ENCODE results near the gene VAV3. TPM values are rescaled to one million over a fixed set of nuclear protein-coding genes. Genes with fewer than 3 reads are reported as not detected.

Gene VAV3
- total and polyA plus RNA-seq, 10 of the 15 experiments (the other 5 are each of a cell fraction or from before 2014, with no cell fraction given): 0.84 to 5.5 (median 3.4) TPM

GRCh38 chr1:107683191-107683657 lies 281.8 kb downstream of the VAV3 start (continued):
- TF ChIP-seq PRDM15 (CRISPR knock-in tag; IDR thresholded peaks at IDR 0.05) (no peak), IRF5 (IDR thresholded peaks at IDR 0.05; ENCODE audit: borderline replicate concordance) (no peak), RAD21 (IDR thresholded peaks at IDR 0.05; ENCODE audit: insufficient read depth, low read depth, low read length) (no peak), PAX5 (IDR thresholded peaks at IDR 0.05; ENCODE audit: borderline replicate concordance, low read depth, low read length) (no peak), SRF (IDR thresholded peaks at IDR 0.05; ENCODE audit: low read depth in 2 of 2, low read length in 2 of 2) (no peak), ZBTB4 (CRISPR knock-in tag; IDR thresholded peaks at IDR 0.05) (no peak), NRF1 (conservative IDR thresholded peaks at IDR 0.05; ENCODE audit: low read depth, low read length) (no peak), ZNF207 (IDR thresholded peaks at IDR 0.05; ENCODE audit: borderline replicate concordance) (no peak), CEBPZ (IDR thresholded peaks at IDR 0.05; ENCODE audit: low read depth, low read length) (no peak), MTA2 (IDR thresholded peaks at IDR 0.05; ENCODE audit: low read depth) (no peak)

All from GM12878 (cell line).